MCF 10A (cell line): Measurements from ENCODE around the gene PHACTR1. TPM values are rescaled to one million over a fixed set of nuclear protein-coding genes. Genes with fewer than 3 reads are reported as not detected.

Experiments
- BruUV-seq: library from RNA; stranded (reverse); fragments of 400-500 nt; replicated peaks from 2 replicates; lab custom pipeline; 2021; lab: Mats Ljungman, UMichigan
- CTCF ChIA-PET: fragments of 300-600 bp; sonication (Branson Sonifier 250); formaldehyde crosslinking; extraction: SDS; loops from one replicate; lab custom pipeline; 2021; ENCODE audit warnings: antibody characterized with exemption, inconsistent platforms; lab: Yijun Ruan, JAX
- POLR2A ChIA-PET: fragments of 300-600, 350-650 bp; sonication (Branson Sonifier 250); formaldehyde crosslinking; extraction: SDS; loops from one replicate; lab custom pipeline; 2020; ENCODE audit warnings: antibody characterized with exemption, inconsistent platforms; lab: Yijun Ruan, JAX
- DNase-seq: peaks from one replicate; pipeline ENCODE4 v3.0.0-alpha.2; 2018; ENCODE audit not compliant: unreplicated experiment
- H3K27ac Mint-ChIP-seq: one replicate; pipeline ENCODE4 v1.8.0; 2022; ENCODE audit warnings: mild to moderate bottlenecking, low read depth, mixed read lengths; ENCODE audit not compliant: unreplicated experiment
- H3K27me3 Mint-ChIP-seq: one replicate; pipeline ENCODE4 v1.8.0; 2022; ENCODE audit warnings: mixed read lengths; ENCODE audit not compliant: insufficient read depth, unreplicated experiment
- H3K36me3 Mint-ChIP-seq: one replicate; pipeline ENCODE4 v1.8.0; 2022; ENCODE audit warnings: mild to moderate bottlenecking, moderate library complexity, mixed read lengths; ENCODE audit not compliant: insufficient read depth, unreplicated experiment
- H3K4me1 Mint-ChIP-seq: one replicate; pipeline ENCODE4 v1.8.0; 2022; ENCODE audit warnings: mixed read lengths; ENCODE audit not compliant: insufficient read depth, unreplicated experiment
- H3K4me3 Mint-ChIP-seq: one replicate; pipeline ENCODE4 v1.8.0; 2022; ENCODE audit warnings: mild to moderate bottlenecking, moderate library complexity, mixed read lengths; ENCODE audit not compliant: unreplicated experiment
- H3K9me3 Mint-ChIP-seq: one replicate; pipeline ENCODE4 v1.8.0; 2022; ENCODE audit warnings: mixed read lengths; ENCODE audit not compliant: unreplicated experiment
- CTCF ChIP-seq: fragments of 200-600 bp; IDR thresholded peaks from one replicate; pipeline ENCODE4 v1.8.0; 2022; ENCODE audit warnings: antibody characterized with exemption, mild to moderate bottlenecking; ENCODE audit not compliant: unreplicated experiment
- intact Hi-C: fragments of 100-400 bp; cut with micrococcal nuclease; formaldehyde crosslinking; loops from 2 replicates; pipeline ENCODE4 v1.14.1; 2022
- total RNA-seq: library from RNA; stranded (reverse); gene quantifications from 2 replicates; pipeline ENCODE4 v1.2.3, GENCODE V29; 2022

PHACTR1 gene
- total RNA-seq, 1 experiment from 2014 or later: not detected

DNA sequence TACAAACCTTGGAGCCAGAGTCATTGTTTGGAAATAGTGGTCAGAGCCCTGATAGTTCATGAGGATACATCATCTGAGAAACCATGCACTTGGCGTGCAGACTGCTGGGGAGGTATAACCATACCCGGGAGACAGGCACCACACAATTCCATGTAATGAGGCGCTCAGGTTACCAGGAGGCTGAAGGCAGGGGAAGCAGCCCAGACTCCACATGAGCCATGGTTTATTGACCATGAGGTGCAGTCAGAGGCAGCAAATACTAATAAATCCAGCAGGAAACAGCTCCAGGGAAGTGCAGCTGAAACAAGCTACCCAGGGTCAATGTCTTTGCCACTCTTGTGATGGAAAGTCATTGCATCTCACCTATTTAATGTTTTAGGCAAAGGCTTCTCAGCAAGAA is 455.7 kb downstream of the PHACTR1 start:
- no peaks in the 10 kb centered on the region for H3K36me3 Mint-ChIP-seq
- no TSS peak for BruUV-seq

GRCh38 chr6:13175087-13175486 is 458.5 kb downstream of the PHACTR1 start:
- intact Hi-C loops: no loop called here
- no peak overlapping the region for H3K27ac Mint-ChIP-seq
- BruUV-seq: no TSS peak
- H3K36me3 Mint-ChIP-seq: no peaks in the 10 kb centered on the region
- ChIA-PET CTCF (interaction anchor here (0.5 to 0.6 kb wide), 2 partner anchors 27 to 67 kb away, joined by 3 read pairs; no protein-coding TSS in a partner anchor), POLR2A (no interaction called here)
- no peak for DNase-seq
- peaks cover 31% of the 10 kb centered on the region for H3K27me3 Mint-ChIP-seq
- H3K4me1 Mint-ChIP-seq: no peaks in the 10 kb centered on the region
- no peaks in the 10 kb centered on the region for H3K9me3 Mint-ChIP-seq
- H3K4me3 Mint-ChIP-seq: no peak overlapping the region
- no peak for TF ChIP-seq CTCF

More for the DNA sequence above, 455.7 kb downstream of the PHACTR1 start:
- CTCF ChIA-PET: no interaction called here
- TF ChIP-seq CTCF: no peak
- no peaks in the 10 kb centered on the region for H3K4me1 Mint-ChIP-seq
- DNase-seq: no peak
- no peak overlapping the region for H3K27ac Mint-ChIP-seq
- POLR2A ChIA-PET: no interaction called here
- no peaks in the 10 kb centered on the region for H3K9me3 Mint-ChIP-seq
- intact Hi-C loops: no loop called here
- peaks cover 59% of the 10 kb centered on the region for H3K27me3 Mint-ChIP-seq
- H3K4me3 Mint-ChIP-seq: no peak overlapping the region

- intact Hi-C loops: no loop called here
- peaks cover 24% of the 10 kb centered on the region for H3K27me3 Mint-ChIP-seq
- no peak for TF ChIP-seq CTCF
- ChIA-PET CTCF (interaction anchor here (0.6 kb wide), 1 partner anchor 67 kb away, joined by 3 read pairs; no protein-coding TSS in a partner anchor), POLR2A (no interaction called here)
- no peaks in the 10 kb centered on the region for H3K9me3 Mint-ChIP-seq
- BruUV-seq: no TSS peak
- no peak overlapping the region for H3K4me3 Mint-ChIP-seq
- H3K36me3 Mint-ChIP-seq: no peaks in the 10 kb centered on the region
- no peak for DNase-seq
- H3K27ac Mint-ChIP-seq: no peak overlapping the region
- no peaks in the 10 kb centered on the region for H3K4me1 Mint-ChIP-seq
These were observed 459.2 kb downstream of the PHACTR1 start for GRCh38 chr6:13175759-13176158.

DNA sequence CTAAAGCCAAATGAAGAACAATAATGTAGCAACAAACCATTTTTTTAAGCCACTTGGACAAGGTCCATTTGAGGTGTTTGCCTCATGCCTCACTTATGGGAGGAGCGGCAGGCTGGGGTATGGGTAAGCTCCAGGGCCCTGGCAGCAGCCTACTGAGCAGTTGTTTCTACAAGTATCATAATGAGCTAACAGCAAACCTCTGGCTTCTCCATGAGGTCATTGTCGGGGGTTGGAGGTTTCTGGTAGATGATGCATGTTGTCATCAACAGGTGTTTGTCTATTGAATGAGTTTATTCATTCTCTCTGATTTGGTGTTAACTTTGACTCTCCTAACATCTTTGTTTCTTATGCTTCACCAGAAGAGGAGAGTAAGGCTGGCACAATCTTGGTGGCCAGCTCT is 461.1 kb downstream of the PHACTR1 start:
- Mint-ChIP-seq H3K4me3 (no peak overlapping the region), H3K36me3 (no peaks in the 10 kb centered on the region), H3K4me1 (no peaks in the 10 kb centered on the region), H3K9me3 (no peaks in the 10 kb centered on the region), H3K27ac (no peak overlapping the region), H3K27me3 (peaks cover 23% of the 10 kb centered on the region)
- no TSS peak for BruUV-seq
- no peak for DNase-seq
- ChIA-PET CTCF (no interaction called here), POLR2A (interaction anchor here (0.6 kb wide), 1 partner anchor 1240 kb away, joined by 3 read pairs; no protein-coding TSS in a partner anchor)
- no peak for TF ChIP-seq CTCF
- intact Hi-C loops: no loop called here
